HG03565 (cell line): Measurements from ENCODE around the gene HSD11B1L.
"Not testable (repeated sequence)": the region's sequence is repeated elsewhere in the genome, so short reads cannot be mapped to it uniquely, and the experiment has no call there.

ENCODE experiments used
- ATAC-seq: cut with Tn5 transposase; IDR thresholded peaks from one replicate; pipeline ENCODE4 v1.9.1; 2021; ENCODE audit warnings: mild to moderate bottlenecking, moderate library complexity; ENCODE audit not compliant: unreplicated experiment

HSD11B1L gene

DNA sequence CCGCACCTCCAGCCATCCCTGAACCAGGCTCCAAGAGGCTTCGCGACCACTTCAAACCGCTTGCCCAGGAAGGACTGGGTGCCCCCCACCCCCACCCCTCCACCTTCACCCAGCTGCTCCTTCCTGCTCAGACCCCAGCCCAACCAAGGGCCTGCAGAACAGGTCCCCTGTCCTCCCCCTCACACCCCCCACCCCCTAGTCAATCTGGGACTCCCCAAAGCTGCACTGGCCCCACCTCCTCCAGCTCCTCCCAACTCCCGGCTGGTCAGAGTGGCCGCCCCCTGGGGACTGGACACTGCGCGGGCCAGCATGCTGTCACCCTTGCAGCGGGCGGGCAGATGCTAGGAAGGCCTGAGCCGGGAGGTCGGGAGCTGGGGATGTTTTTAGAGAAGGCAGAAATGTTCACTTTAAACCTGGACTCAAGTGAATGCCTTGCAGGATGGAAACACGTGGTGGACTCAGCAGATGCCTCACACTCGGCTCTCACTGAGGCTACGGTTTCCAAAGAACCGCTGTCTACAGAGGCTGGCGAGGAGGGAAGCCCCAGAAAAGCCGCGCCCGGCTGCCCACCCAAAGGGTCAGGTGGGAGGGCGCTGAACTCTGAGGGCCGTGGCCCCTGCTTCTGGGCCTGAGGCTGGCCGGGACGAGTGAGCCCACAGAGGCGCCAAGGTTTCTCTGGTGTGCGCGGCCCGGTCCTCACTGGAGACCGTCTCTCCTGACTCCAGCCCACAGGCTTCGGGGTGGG is 17.2 kb downstream of the HSD11B1L start:
- no peak for ATAC-seq

DNA sequence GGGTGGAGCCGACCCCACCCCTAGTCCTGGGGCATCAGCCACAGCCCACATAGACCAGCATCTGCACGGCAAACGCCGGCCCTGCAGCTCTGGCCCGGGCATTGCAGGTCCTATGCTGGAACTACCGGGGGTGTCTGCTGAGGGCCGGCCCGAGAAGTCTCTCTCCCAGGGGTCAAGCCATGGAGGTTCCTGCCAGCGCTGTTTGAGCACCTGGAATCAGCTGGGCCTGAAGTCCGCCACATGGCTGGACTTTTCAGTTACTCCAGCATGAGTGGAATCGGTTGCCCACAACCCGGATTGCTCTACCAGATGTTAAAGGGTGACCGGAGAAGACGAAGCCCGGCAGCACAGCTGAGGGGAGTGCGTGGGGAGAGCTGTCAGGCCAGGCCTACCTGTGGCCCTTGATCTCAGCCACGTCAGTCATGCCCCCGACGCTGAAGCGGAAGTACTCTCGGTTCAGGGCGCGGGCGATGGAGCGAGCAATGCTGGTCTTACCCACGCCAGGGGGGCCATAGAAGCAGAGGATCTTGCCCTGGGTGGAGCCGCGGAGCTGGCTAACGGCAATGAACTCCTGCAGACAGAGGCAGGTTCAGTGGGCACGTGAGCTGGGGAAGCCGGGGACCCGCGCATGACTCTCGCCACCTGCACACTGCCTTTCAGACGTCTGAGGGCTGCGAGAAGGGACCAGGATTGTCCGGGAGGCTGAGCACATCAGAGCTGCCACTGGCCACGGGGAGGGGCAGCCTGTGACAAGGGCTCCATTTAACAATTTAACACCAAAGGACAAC is 18.0 kb downstream of the HSD11B1L start:
- ATAC-seq, result no peak

DNA sequence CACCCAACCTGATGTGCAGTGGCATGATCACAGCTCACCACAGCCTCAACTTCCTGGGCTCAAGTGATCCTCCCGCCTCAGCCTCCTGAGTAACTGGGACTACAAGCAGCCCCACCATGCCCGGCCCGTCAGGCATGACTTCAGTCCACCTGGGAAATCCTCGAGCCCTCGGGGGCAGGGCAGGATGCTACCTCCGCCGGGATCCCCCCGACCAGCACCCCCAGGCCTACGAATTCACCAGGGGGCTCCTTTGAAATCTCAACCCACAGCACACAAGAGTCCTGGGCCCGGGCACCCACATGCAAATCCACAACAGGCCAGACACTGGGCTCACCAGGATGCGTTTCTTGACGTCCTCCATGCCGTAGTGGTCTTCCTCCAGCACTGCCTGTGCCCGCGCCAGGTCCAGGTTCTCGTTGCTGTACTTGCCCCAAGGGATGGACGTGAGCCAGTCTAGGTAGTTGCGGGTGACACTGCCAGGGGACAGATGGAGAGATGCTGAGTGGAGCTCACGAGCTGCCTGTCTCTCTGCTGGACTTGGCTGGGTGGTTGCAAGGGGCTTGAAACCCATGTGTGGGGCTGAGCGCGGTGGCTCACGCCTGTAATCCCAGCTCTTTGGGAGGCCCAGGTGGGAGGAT is 19.7 kb downstream of the HSD11B1L start:
- no peak for ATAC-seq

DNA sequence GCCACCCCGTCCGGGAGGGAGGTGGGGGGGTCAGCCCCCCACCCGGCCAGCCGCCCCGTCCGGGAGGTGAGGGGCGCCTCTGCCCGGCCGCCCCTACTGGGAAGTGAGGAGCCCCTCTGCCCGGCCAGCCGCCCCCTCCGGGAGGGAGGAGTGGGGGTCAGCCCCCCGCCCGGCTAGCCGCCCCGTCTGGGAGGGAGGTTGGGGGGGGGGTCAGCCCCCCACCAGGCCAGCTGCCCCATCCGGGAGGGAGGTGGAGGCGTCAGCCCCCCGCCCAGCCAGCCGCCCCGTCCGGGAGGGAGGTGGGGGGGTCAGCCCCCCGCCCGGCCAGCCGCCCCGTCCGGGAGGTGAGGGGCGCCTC is 21.2 kb downstream of the HSD11B1L start:
- not testable (repeated sequence) for ATAC-seq

DNA sequence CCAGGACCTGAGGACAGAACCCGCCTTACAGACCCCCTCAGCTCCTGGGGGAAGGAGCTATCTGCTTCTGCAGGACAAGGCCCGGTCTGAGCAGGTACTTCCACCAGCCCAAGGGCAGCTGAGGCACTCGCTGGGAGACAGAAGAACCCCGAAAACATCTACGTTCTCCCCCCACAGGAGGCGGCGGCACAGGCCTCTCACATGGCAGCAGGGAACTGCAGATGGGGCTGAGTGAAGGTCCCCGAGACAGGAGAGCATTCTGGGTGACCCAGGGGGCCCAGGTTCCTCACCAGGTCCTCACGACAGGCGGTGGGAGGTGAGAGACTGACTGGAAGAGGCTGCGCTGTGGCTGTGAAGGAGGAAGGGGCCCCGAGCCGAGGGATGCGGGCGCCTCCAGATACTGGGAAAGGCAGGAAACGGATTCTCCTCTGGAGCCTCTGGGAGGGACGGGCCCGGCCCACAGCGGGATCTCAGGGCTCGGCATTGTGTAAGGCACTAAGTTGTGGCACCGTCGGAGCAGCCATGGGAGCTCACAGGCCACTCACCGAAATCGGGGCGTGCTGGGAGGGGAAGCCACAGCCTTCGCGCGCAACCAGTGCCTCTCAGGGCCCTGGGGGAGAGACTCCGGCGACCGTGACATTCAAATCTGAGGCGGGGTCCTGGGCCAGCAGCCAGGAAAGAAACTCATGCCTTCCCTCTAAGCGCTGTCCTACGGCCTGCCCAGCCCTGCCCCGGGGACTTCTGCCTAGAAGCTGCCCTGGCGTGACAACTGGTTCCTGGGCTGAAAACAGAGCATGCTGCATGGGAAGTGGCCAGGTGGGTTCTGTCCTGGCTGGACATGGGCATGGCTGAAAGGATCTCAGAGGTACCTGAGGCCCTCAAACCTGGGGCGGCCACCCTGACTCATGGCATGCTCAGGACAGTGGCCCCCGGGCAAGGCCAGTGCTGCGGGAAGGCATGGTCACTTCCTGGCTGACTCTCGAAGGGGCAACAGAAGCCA is 23.3 kb downstream of the HSD11B1L start:
- no peak for ATAC-seq

DNA sequence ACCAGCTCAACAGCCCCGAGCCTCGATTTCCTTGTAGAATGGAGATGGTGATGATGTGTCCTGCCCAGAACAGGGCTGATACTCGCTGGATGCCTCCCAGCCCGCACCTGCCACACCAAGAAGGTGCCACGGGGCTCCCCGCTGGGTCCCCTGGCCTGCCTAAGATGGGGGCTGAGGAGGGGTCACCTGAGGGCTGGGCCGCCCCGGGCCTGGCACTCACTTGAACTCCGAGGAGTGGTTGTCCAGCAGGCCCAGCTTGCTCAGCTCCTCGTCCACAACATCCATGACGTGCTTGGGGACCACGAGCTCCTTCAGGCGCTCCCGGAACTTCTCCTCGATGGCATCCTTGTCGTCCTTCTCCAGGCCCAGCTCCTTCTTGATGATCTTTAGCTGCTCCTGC is 24.7 kb downstream of the HSD11B1L start:
- no peak for ATAC-seq

DNA sequence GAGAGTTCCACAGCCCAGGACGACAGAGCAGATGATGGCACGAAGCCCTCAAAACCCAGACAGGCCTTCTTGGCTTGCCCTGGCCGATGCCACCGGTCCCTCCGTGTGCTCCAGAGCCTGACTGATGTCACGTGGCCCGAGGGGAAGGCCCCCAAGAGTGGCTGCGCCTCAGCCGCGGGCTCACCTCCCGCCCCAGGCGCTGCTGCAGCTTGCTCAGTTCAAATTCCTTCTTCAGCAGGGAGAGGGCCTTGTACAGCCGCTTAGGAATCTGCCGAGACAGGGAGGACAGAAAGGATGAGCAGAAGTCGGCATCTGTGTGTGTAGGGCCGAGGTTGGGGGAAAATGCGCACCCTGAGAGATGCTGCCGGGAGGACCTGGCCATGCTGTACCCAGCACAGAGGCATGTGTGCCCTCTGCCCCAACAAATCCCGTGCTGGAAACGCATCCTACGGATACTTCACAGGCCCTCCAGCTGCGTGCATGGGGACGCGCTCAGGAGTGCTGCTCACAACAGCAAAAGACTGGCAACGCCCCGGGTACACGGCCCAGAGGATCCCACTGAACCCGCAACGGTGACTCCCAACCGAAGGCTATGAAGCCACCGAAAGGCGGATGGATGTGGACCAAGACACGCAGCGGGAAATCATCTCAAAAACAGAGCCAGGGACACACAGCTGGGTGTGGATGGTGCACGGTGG is 26.2 kb downstream of the HSD11B1L start:
- ATAC-seq, result no peak

DNA sequence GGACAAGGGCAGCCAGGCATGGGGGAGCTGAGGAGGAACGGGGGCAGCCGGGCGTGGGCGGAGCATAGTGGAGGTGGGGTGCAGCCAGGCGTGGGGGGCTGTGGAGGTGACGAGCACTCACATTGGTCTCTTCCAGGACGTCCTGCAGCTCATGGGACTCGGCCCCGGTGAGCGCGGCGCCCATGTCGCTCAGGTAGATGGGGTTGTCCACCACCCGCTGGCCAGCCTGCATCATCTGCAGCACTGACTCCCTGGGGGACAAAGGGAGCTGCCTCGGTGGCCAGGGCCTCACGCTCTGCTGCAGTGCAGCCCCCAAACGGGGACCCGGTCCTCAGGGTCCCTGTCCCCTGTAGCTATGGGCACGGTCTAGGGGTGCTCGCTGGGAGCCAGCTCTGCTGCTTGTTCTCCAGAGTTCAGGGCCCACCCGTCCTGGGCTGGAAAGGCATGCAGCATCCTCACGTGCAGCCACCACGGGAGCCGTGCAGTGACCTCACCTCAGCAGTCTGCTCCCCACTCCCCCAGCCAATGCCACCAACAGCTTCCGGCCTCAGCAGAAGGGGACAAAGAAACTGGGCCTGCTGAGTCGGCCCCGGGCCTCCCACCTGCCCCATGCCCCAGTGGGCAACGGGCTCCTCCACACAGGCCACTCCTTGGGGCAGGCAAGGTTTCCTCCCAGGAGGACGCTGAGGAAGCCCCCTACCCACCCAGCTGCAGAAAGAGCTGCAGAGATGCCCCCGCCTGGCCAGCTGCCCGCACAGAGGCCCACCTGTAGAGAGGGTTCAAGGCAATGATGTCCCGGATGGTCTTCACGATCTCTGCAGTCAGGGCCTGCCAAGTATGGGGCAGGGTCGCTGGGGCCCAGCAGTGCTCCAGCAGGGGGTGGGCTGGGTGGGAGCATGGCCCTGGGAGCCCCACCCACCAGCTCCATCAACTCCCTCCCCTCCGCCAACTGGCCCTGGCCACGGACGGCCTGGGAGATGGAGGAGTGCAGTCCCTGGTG is 27.0 kb downstream of the HSD11B1L start:
- no peak for ATAC-seq

DNA sequence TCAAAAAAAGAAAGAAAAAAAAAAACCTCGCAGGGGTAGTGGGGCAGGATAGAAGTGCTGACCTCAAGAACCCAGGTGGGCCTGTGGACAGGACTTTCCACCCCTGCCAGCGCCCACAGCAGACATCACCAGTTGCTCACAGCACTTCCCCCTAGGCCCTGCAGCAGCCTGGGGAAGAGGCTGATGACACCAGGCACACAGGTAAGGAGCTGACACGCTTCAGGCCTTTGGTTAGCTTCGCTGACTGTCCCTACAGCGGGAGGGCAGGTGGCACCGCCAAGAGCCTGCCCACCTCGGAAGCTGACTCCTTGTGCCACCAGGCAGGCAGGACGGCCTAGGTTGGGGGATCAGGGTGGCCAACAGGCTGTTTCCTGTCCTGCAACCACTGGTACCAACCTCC is 30.2 kb downstream of the HSD11B1L start:
- ATAC-seq, result no peak

DNA sequence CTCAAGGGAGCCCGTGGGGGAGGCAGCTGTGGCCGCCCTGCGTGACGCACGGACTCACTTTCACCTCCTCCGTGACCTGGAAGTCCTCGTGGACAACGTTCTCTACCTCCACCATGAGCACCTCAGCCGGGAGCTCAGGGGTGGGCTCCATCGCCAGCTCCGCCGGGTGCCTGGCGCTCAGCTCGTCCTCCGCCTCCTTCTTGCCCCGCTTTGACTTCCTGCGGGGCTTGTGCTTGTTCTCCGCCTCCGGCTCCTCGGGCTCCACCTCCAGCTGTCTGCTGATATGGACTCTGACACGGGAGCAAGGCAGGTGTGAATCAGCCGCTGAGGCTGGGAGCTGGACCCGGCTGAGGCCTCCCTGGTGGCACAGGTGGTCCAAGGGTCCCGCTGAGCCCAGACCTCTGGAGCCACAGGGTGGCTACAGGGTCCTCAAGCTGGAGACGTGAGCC is 30.9 kb downstream of the HSD11B1L start:
- ATAC-seq, result no peak

DNA sequence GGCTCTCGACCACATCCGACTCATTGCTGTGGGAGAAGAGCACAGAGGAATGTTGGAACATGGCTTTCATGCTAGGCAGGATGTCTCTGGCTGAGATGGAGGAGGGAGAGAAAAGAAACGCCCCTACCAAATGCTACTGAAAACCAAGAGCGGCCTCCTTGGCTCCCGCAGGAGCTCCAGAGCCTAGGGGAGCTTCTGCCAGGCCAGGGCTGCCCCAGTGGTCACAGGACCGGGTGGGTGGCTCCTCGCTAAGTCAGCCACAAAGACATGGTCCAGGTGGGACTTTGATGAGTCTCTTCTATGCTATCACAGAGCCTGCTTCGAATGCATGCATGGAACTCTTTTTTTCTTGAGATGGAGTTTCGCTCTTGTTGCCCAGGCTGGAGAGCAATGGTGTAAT is 32.4 kb downstream of the HSD11B1L start:
- ATAC-seq, result no peak

DNA sequence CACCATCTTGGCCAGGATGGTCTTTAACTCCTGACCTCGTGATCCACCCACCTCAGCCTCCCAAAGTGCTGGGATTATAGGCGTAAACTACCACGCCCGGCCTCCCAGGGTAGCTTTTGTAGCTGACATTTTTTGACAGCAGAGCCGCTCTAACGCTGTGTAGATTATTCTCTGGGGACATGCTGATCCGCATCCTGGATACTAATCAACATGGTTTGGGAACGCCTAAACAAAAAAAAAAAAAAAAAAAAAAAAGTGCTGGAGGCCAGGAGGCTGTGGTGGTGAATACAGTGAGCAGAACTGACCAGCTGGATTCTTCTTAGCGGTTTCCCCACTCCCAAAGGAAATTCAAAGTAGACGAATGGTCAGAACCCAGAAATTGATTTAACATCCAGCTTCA is 34.0 kb downstream of the HSD11B1L start:
- no peak for ATAC-seq

DNA sequence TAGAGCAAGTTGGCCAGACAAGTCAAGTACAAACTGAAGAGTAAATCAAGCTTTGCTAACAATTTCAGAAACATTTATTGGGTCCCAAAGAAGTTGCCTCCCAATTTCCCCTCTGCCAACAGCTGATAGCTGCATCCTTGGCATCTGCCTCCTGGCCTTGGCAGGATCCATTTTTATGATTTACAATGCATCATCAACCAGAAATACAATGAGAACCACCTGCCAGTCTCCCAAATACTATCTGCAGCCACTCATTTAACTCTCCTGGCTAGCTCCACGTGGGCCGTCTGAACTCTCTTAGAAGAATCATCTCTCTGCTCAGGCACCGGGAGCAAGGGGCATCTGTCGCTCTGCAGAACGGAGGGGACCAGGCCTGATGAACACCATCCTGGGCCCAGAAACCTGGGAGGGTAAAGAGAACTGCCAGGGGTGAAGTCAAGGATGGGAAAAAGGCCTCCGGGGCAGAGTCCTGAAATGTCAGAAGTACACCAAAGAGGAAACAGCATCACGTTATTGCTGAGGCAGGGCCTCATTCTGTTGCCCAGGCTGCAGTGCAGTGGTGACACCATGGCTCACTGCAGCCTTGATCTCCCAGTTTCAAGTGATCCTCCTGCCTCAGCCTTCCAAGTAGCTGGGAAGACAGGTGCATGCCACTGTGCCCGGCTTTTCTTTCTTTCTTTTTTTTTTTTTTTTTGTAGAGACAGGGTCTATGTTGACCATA is 36.5 kb downstream of the HSD11B1L start:
- no peak for ATAC-seq

DNA sequence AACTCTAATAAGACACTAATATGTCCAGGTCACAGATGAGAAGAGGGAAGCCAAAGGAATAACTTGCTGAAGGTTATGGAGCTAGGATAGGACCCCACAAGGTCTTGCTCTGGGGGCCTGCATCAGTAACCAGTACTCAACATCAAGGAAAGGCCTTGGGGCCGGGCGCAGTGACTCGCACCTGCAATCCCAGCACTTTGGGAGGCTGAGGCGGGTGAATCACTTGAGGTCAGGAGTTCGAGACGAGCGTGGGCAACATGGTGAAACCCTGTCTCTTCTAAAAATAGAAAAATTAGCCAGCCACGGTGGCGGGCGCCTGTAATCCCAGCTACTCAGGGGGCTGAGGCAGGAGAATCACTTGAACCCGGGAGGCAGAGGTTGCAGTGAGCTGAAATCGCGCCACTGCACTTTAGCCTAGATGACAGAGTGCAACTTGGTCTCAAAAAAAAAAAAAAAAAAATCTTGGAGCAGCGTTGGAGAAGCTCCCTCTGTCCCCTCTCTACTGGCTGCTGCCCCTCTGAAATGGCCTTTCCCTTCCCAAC is 37.3 kb downstream of the HSD11B1L start:
- no peak for ATAC-seq

DNA sequence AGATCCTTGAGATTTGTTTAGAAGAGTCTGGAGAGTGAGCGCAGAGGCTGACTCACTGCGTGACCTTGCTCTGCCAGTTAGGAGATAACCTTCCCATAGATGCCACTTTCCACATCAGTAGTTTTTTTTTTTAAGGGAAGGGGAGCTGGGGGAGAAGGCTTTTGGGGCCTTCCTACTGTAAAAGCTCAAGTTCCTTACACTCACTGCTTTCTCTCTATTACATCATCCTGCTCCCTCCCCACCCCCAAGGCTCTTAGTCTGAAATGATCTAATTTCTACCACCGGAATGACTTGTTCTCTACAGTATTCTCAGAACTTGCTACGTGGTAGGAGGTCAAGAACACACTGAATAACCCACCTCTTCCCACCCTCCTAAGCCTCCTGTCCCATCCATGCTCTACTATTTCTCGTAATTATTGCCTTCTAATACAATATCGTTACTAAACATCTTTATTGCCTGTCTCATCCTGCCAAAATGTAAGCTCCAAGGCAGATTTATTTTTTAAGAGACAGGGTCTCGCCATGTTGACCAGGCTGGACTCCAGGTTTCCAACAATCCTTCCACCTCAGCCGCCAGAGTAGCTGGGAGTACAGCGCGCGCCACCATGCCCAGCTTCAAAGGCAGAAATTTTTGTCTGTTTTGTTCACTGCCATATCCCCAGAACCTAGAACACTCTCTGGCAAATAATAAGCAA is 37.9 kb downstream of the HSD11B1L start:
- ATAC-seq, result no peak

DNA sequence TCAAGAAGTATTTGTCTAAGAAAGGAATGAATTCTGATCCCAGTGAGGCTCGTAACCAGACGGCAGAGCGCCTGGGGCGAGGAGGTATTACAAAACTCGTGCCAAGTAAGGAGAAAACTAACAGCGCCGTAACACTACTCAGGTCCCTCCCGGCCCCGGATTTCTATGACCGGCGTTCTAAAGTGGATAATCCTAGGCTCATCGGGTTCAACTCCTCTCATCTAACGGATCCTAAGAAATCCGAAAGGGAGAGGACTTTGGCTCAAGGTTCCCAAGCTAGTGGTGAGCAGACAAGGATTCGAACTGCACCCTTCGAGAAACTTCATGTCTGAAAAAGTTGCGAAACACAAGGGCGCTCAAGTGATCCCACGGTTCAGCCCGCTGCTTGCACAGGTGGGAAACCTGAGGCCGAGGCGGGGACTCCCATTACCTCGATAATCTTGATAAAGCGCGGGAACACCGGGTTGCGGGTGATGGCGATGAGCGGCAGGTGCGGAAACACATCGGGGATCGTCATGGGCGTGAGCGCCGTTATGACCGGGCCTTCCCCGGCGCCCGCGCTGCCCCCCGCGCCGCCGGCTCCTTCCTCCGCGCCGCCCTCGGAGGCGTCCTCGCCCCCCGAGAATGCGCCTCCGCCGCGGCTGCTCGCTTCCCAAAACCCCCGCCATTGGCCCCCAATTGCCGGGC is 38.6 kb downstream of the HSD11B1L start:
- ATAC-seq, result no peak
